Measurements from ENCODE around the gene RNU6-7.

The RNU6-7 gene

DNA sequence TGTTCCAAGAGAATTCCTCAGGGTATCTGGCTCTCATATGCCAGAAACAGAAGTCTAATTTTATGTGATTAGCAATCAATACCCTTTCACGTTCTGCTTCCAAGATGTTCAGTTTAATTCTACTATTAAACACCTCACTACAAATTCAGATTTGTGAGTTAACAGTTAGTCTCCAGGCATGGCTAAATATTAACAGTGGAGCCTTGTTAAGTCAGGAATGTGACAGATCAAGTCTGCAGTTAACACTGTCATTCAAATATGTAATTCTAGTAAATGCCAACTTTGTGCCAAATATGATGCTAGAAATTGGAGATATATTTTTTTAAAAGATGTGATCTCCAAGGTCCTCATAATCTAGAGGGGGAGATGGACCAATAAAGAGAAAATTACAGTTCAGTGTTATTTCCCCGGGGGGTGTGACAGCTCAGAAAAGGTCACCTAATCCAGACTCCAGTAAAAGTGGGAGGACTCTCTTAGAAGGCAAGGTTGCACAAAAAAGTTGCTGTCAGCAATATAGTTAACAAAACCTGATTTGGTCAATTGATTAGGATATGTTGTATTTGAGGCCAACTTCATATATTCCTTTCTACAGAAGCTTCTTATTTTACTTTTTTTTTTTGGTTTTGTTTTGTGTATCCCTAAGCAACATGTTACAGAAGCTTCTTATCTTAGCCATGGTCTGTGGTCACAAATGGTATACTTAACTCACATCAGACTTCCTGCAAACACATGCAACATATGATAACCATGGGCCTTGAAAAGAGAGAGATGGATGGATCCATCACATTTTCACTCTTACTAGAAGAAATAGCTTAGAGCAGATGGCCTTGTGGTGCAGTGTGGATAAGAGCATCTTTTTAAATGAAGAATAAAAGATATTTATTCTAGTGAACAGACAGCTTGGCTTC is 18.4 kb upstream of the RNU6-7 start:
- TF ChIP-seq, protein P1, sequence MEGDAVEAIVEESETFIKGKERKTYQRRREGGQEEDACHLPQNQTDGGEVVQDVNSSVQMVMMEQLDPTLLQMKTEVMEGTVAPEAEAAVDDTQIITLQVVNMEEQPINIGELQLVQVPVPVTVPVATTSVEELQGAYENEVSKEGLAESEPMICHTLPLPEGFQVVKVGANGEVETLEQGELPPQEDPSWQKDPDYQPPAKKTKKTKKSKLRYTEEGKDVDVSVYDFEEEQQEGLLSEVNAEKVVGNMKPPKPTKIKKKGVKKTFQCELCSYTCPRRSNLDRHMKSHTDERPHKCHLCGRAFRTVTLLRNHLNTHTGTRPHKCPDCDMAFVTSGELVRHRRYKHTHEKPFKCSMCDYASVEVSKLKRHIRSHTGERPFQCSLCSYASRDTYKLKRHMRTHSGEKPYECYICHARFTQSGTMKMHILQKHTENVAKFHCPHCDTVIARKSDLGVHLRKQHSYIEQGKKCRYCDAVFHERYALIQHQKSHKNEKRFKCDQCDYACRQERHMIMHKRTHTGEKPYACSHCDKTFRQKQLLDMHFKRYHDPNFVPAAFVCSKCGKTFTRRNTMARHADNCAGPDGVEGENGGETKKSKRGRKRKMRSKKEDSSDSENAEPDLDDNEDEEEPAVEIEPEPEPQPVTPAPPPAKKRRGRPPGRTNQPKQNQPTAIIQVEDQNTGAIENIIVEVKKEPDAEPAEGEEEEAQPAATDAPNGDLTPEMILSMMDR (IDR thresholded peaks at IDR 0.05; ENCODE audit: insufficient read depth, low read depth, low read length, missing control alignments): no peak
- no peak overlapping the region for H3K4me3 ChIP-seq (ENCODE audit: low read length)
- DNase-seq (ENCODE audit: low read depth): no peak

DNA sequence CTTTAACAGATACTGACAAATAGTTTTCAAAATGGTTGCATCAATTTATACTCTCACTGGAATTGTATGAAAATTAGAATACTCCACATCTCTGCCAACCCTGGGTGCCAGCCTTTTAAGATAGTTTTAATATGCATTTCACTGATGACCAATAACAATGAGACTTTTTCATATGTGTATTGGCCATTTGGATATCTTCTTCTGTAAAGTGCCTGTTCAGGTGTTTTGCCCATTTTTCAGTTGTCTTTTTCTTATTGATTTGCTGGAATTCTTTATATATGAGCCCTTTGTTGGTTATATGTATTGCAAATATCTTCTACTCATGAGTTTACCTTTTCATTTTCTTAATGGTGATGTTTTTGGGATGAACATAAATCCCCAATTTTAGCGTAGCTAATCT is 16.7 kb upstream of the RNU6-7 start:
- no peak overlapping the region for H3K4me3 ChIP-seq (ENCODE audit: low read length)
- TF ChIP-seq, protein P1 (IDR thresholded peaks at IDR 0.05; ENCODE audit: insufficient read depth, low read depth, low read length, missing control alignments): no peak
- DNase-seq (ENCODE audit: low read depth): no peak

GRCh38 chr14:32186248-32186647 is 15.6 kb upstream of the RNU6-7 start:
- TF ChIP-seq, protein P1 (IDR thresholded peaks at IDR 0.05; ENCODE audit: insufficient read depth, low read depth, low read length, missing control alignments): no peak
- no peak overlapping the region for H3K4me3 ChIP-seq (ENCODE audit: low read length)
- DNase-seq (ENCODE audit: low read depth): no peak

DNA sequence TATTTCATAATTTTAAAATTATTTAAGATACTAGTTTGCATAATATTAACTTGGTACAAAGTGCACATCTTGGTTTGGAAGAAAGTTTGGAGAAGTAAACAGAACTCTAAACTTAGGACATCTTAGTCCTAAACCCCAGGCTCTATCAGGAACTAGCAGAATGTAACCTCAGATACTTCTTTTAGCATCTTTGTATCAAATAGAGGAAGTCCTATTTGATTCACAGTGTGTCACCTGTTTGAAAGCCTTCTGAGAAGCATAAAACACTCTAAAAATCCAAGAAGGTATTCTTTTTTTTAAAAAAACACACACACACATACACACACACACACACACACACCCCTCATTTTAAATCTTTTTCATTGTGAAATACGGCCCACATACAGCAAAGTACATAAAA is 12.0 kb upstream of the RNU6-7 start:
- no peak for DNase-seq (ENCODE audit: low read depth)
- TF ChIP-seq, protein P1 (IDR thresholded peaks at IDR 0.05; ENCODE audit: insufficient read depth, low read depth, low read length, missing control alignments): no peak
- no peak overlapping the region for H3K4me3 ChIP-seq (ENCODE audit: low read length)

DNA sequence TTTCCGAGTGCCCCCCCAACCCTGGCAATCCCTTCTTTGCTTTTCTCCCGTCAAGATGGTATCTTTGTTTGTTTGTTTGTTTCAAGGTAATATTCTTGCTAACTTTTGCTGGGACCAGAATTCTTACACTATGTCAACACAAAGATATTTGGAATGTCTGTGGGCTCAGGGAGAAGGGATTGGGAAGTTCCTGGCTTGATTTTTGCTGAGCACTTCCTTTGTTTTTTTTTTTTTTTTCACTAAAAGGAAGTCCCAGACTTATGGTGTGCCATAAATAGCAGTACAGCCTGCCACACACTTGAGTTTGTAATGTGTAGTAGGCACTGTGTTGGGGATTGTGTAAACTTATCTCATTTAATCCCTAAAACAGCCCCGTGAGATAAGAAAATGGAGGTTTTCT is 11.2 kb upstream of the RNU6-7 start:
- TF ChIP-seq, protein P1 (IDR thresholded peaks at IDR 0.05; ENCODE audit: insufficient read depth, low read depth, low read length, missing control alignments): no peak
- no peak overlapping the region for H3K4me3 ChIP-seq (ENCODE audit: low read length)
- DNase-seq (ENCODE audit: low read depth): no peak

DNA sequence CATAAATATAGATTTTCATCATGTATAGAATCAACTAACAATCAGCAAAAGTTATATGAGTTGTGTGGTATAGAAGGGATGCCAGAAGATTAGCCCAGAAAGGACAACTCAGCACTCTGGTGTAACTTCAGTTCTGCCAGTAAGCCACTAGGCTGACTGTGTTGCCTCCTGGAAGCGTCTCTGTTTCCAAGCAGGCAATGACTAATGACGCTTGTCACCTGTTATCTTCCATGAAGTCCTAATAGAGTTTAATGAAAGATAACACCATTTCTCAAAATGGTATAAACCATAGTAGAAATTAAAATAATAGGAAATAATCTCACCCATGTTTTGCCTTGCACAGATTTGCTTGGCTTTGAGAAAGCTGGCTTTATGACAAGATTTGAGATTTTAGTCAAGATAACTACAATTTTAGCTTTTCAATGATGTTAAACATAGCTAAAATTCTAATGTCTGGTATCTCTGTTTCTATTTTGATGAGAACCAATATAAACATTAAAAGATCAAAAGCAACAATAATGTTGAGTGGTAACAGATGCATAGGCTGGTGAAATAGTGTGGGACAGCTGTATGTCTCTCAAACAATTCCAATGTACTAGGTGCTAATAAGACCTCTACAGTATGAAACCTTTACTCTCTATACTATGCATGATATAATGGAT is 9.0 kb upstream of the RNU6-7 start:
- TF ChIP-seq, protein P1 (IDR thresholded peaks at IDR 0.05; ENCODE audit: insufficient read depth, low read depth, low read length, missing control alignments): no peak
- DNase-seq (ENCODE audit: low read depth): peak; percentile 13
- no peak overlapping the region for H3K4me3 ChIP-seq (ENCODE audit: low read length)

All from epithelial cell of esophagus (primary cell).